WI38 (cell line): ENCODE measurements around the gene RNASE7.
A peak's percentile ranks its signal among the peaks of the same experiment; 100 is the strongest.
"Not testable (repeated sequence)": the region's sequence is repeated elsewhere in the genome, so short reads cannot be mapped to it uniquely, and the experiment has no call there.

Experiments used
- H3K4me3 ChIP-seq: 2 replicates; pipeline ENCODE4 v1.5.1; 2011; ENCODE audit warnings: low read depth, mild to moderate bottlenecking, control low read depth, low read length
- TF ChIP-seq, protein P1 (sequence below): IDR thresholded peaks from 2 replicates; pipeline ENCODE4 v1.5.1; 2012; ENCODE audit warnings: low read depth, mild to moderate bottlenecking, control low read depth, low read length

Gene RNASE7

DNA sequence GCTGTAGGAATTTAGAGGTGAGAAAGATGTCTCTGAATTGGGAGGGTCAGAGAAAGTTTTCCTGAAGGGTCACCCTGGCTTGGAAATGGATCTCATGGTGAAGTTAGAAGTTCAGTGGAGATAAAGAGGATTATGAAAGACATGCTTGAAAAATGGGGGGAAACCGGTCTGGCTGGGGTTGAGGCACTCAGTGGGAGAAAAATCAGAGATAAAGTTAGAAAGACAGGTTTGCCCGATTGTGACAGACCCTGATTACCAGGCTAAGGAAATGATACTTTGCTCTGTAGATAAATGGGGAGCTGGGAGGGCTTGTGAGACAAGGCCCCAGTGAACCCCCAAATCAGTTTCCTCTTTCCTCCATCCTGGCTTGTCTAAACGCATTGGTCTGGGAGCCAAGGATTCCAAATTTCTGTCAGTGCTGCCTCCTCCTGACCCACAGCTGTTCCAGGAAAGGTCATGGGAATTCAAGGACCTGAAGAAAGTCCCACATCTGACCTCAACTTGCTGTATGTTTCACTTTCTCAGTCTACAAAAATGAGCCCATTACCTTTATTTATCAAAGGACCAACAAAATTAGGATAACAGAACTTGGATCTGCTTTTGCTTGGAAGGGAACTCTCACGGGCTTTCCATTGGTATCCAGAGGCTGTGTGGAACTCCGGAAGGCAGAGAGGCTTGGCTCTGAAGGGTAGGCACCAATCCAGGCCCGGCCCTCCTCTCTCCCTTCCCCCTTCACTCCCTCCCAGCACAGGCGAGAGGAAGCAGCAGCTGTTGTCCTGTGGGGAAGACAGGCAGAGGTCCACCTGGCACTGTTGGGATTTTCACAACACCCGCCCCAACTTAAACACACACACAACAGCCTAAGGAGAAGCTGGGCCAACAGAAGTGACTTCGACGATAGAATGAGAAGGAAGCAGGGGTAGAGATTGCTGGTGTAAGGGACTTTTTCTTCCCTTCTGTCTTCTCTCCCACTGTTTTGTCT is 3.4 kb upstream of the RNASE7 start:
- H3K4me3 ChIP-seq: no peak overlapping the region
- TF ChIP-seq, protein P1, sequence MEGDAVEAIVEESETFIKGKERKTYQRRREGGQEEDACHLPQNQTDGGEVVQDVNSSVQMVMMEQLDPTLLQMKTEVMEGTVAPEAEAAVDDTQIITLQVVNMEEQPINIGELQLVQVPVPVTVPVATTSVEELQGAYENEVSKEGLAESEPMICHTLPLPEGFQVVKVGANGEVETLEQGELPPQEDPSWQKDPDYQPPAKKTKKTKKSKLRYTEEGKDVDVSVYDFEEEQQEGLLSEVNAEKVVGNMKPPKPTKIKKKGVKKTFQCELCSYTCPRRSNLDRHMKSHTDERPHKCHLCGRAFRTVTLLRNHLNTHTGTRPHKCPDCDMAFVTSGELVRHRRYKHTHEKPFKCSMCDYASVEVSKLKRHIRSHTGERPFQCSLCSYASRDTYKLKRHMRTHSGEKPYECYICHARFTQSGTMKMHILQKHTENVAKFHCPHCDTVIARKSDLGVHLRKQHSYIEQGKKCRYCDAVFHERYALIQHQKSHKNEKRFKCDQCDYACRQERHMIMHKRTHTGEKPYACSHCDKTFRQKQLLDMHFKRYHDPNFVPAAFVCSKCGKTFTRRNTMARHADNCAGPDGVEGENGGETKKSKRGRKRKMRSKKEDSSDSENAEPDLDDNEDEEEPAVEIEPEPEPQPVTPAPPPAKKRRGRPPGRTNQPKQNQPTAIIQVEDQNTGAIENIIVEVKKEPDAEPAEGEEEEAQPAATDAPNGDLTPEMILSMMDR: no peak

DNA sequence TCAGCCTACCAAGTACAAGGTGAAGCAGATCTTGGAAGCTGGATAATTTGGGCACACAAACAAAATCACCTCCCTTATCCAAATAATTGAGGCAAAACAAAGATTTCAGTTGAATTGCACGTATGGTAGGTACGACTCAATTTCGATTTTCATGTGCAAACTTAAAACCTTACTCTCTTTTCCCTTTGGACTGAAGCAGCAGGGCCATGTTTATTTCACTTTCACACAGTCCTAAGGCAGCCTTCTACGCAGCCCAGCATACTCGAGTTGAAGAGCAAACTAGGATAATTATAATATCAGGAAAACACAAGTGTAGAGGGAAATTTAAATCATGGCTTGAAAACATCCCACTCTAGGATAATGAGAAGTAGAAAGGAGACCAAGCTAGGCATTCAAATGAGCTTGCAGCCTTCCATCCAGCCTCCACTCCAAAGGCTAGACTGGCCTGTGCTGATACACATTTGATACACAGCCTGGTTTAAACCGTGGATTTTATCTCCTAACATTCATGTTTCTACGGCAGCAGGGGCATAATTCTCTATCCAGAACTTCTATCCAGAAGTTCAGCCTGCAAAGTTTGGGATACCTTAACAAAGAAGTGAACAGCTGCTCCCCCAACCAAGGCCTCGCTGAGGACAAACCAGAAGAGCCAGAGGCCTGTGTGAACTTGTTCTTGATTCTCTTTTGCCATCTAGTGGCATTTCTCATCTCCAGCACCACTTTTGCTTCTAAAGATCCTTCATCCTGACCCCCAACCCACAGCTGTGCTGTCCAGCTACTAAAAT is 2.4 kb upstream of the RNASE7 start:
- TF ChIP-seq, protein P1: peak; percentile 34
- no peak overlapping the region for H3K4me3 ChIP-seq

DNA sequence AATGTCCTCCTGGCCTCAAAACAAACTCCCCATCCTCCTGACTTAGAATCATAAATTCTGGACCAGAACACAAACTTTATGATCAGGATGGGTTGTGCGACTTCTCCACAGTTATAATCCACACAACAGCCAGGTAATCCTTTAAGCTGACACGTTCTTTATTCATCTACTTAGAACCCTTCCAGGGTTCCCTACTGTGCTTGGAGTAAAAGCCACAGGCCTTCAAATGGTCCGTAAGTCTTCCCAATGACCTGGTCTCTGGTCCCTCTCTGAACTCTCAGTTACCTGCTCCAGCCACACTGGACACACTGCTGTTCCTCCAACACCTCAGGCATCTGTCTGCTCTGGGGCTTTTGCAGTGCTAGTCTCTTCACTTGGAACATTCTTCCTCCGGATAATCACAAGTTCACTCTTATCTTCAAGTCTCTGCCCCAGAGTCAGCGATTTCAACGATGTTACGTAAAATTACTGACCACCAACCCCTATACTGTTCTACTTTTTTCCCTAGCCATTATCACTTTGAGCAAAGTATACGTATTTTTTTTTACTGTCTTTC is 1.7 kb upstream of the RNASE7 start:
- no peak overlapping the region for H3K4me3 ChIP-seq
- TF ChIP-seq, protein P1: no peak

DNA sequence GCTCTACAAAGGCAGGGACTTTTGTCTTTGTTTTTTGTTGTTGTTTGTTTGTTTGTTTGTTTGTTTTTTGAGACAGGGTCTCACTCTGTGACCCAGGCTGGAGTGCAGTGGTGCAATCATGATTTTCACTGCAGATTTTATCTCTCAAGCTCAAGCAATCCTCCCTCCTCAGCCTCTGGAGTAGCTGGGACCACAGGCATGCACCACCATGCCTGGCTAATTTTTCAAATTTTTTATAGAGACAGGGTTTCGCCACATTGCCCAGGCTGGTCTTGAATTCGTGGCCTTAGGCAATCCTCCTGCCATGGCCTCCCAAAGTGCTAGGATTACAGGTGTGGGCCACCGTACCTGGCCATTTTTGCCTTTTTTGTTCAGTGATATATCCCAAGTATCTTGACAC is 1.2 kb upstream of the RNASE7 start:
- not testable (repeated sequence) for H3K4me3 ChIP-seq

DNA sequence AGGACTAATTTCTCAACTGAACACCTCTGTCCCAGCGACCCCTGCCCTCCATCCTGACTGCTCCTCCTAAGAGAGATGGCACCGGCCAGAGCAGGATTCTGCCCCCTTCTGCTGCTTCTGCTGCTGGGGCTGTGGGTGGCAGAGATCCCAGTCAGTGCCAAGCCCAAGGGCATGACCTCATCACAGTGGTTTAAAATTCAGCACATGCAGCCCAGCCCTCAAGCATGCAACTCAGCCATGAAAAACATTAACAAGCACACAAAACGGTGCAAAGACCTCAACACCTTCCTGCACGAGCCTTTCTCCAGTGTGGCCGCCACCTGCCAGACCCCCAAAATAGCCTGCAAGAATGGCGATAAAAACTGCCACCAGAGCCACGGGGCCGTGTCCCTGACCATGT is 756 bp downstream of the RNASE7 start:
- H3K4me3 ChIP-seq: no peak overlapping the region
- TF ChIP-seq, protein P1: no peak

DNA sequence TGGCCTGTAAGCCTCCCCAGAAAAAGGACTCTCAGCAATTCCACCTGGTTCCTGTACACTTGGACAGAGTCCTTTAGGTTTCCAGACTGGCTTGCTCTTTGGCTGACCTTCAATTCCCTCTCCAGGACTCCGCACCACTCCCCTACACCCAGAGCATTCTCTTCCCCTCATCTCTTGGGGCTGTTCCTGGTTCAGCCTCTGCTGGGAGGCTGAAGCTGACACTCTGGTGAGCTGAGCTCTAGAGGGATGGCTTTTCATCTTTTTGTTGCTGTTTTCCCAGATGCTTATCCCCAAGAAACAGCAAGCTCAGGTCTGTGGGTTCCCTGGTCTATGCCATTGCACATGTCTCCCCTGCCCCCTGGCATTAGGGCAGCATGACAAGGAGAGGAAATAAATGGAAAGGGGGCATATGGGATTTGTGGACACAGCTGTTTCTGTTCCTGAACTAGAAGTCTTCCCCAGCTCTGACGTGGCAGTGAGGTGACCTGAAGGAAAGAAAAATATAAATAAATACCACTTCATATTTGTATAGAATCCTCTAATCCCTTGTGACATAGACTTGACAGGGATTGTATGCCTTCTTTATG is 1.3 kb downstream of the RNASE7 start:
- TF ChIP-seq, protein P1: no peak
- no peak overlapping the region for H3K4me3 ChIP-seq

DNA sequence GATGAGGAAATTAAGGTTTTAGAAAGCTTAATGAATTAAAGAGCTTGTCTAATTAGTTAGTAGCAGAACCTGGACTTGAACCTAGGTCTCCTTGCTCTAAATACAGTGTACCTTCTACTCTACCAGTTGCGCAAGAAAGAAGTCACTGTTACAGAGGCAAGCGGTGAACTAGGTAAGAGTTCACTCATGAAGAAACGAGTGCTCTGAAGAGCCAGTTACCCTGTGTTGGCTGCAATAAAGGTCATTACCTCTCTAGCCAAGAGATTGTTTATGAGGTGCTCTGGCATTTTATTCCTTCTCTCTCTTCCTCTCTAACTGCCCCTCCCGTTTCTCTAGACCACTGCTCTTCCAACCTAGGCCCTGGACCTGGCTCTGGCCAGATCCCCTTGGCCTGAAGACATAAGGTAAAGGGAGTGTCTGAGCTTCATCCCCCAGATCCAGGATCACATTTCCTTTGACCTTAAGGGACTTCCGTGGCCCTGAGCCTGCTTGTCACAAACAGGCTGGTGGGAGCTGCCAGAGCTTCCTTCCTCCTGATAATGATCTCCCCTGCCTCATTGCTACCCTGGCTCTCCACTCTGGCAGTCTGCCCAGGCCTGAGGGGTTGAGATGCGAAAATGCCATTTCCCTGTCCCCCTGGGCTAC is 1.9 kb downstream of the RNASE7 start:
- TF ChIP-seq, protein P1: no peak
- H3K4me3 ChIP-seq: no peak overlapping the region
